RWPE2 (cell line): ENCODE measurements around the gene CUL7.

Experiments used
- ATAC-seq: fragments of 200-7000 bp; cut with Tn5 transposase; 3 replicates; pipeline ENCODE4 v1.9.1; 2021; ENCODE audit warnings: low read depth
- DNase-seq: peaks from one replicate; pipeline ENCODE4 v3.0.0-alpha.2; 2020; ENCODE audit warnings: low spot score
- H3K27ac ChIP-seq: fragments of 450-650 bp; 2 replicates; pipeline ENCODE4 v1.5.1; 2017; ENCODE audit warnings: mild to moderate bottlenecking; ENCODE audit not compliant: poor library complexity, severe bottlenecking
- H3K27me3 ChIP-seq: fragments of 250-450 bp; sonication (Bioruptor Pico); 2 replicates; pipeline ENCODE4 v1.5.1; 2021; ENCODE audit warnings: mild to moderate bottlenecking, moderate library complexity; ENCODE audit not compliant: insufficient read depth, poor library complexity, severe bottlenecking
- H3K36me3 ChIP-seq: fragments of 250-450 bp; sonication (Bioruptor Pico); 2 replicates; pipeline ENCODE4 v1.5.1; 2020; ENCODE audit warnings: low read depth, mild to moderate bottlenecking, moderate library complexity
- H3K4me1 ChIP-seq: fragments of 250-450 bp; sonication (Bioruptor Pico); 2 replicates; pipeline ENCODE4 v1.5.1; 2021; ENCODE audit warnings: mild to moderate bottlenecking, moderate library complexity; ENCODE audit not compliant: insufficient read depth, poor library complexity, severe bottlenecking
- H3K4me3 ChIP-seq: fragments of 250-450 bp; sonication (Bioruptor Pico); 2 replicates; pipeline ENCODE4 v1.5.1; 2021; ENCODE audit warnings: mild to moderate bottlenecking, moderate library complexity; ENCODE audit not compliant: severe bottlenecking
- H3K9me3 ChIP-seq: fragments of 250-450 bp; sonication (Bioruptor Pico); 2 replicates; pipeline ENCODE4 v1.5.1; 2021; ENCODE audit warnings: mild to moderate bottlenecking, moderate library complexity; ENCODE audit not compliant: severe bottlenecking
- CTCF ChIP-seq: fragments of 450-650 bp; IDR thresholded peaks from one replicate; pipeline ENCODE4 v1.5.1; 2017; ENCODE audit warnings: mild to moderate bottlenecking, moderate library complexity; ENCODE audit not compliant: poor library complexity, severe bottlenecking

CUL7 gene

GRCh38 chr6:43037706-43038105, 15.9 kb downstream of the CUL7 start:
- no peak for TF ChIP-seq CTCF
- no peak for ATAC-seq
- no peak overlapping the region for H3K4me3 ChIP-seq
- H3K4me1 ChIP-seq = no peaks in the 10 kb centered on the region
- no peak for DNase-seq
- no peaks in the 10 kb centered on the region for H3K27me3 ChIP-seq
- no peaks in the 10 kb centered on the region for H3K9me3 ChIP-seq
- peaks cover 54% of the 10 kb centered on the region for H3K36me3 ChIP-seq
- no peak overlapping the region for H3K27ac ChIP-seq

- DNase-seq = no peak
- TF ChIP-seq CTCF = no peak
- H3K27ac ChIP-seq = no peak overlapping the region
- no peak for ATAC-seq
- H3K9me3 ChIP-seq = no peaks in the 10 kb centered on the region
- no peaks in the 10 kb centered on the region for H3K27me3 ChIP-seq
- no peak overlapping the region for H3K4me3 ChIP-seq
- H3K4me1 ChIP-seq = no peaks in the 10 kb centered on the region
- H3K36me3 ChIP-seq = peaks cover 49% of the 10 kb centered on the region
Observed at GRCh38 chr6:43037197-43037596, 16.5 kb downstream of the CUL7 start.

- TF ChIP-seq CTCF = no peak
- Histone ChIP-seq H3K36me3 (peaks cover 49% of the 10 kb centered on the region), H3K4me1 (no peaks in the 10 kb centered on the region), H3K4me3 (no peak overlapping the region), H3K9me3 (no peaks in the 10 kb centered on the region), H3K27ac (no peak overlapping the region), H3K27me3 (no peaks in the 10 kb centered on the region)
- DNase-seq (no peak), ATAC-seq (no peak)
Observed at GRCh38 chr6:43036712-43037111, 16.9 kb downstream of the CUL7 start.

- ATAC-seq (no peak), DNase-seq (no peak)
- TF ChIP-seq CTCF = no peak
- no peaks in the 10 kb centered on the region for H3K27me3 ChIP-seq
- no peak overlapping the region for H3K27ac ChIP-seq
- H3K9me3 ChIP-seq = no peaks in the 10 kb centered on the region
- no peak overlapping the region for H3K4me3 ChIP-seq
- peaks cover 54% of the 10 kb centered on the region for H3K36me3 ChIP-seq
- H3K4me1 ChIP-seq = no peaks in the 10 kb centered on the region
Observed at GRCh38 chr6:43035495-43036194, 18.0 kb downstream of the CUL7 start.

DNA sequence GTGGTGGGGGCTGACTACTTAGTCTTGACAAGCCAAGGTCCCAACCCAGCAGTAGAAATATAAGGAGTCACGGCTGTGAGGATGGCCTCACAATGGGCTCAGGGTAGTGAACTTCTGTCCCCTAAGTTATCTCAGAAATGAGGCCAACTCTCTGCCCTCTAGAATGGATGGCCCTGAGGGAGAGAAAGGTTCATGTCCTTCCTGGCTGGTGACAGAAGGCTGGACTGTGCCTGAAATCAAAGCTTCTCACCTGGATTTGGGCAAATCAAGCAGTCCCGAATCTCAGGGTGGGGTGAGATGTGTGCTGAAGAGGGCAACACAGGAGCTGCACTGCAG, 19.5 kb downstream of the CUL7 start:
- ATAC-seq = no peak
- H3K36me3 ChIP-seq = peaks cover 65% of the 10 kb centered on the region
- no peak for TF ChIP-seq CTCF

More for the DNA sequence above, 19.5 kb downstream of the CUL7 start:
- Histone ChIP-seq H3K4me1 (no peaks in the 10 kb centered on the region), H3K4me3 (no peak overlapping the region), H3K27me3 (no peaks in the 10 kb centered on the region), H3K27ac (no peak overlapping the region), H3K9me3 (no peaks in the 10 kb centered on the region)
- DNase-seq = no peak
